GM19043 (cell line): Measurements from ENCODE around the gene TELO2.
A peak's percentile ranks its signal among the peaks of the same experiment; 100 is the strongest.
"Not testable (repeated sequence)": the region's sequence is repeated elsewhere in the genome, so short reads cannot be mapped to it uniquely, and the experiment has no call there.

Source experiments
- ATAC-seq: cut with Tn5 transposase; IDR thresholded peaks from one replicate; pipeline ENCODE4 v1.9.1; 2021; ENCODE audit warnings: low read depth; ENCODE audit not compliant: unreplicated experiment

Gene TELO2

GRCh38 chr16:1457489-1458245 is 35.5 kb upstream of the TELO2 start:
- ATAC-seq = no peak

DNA sequence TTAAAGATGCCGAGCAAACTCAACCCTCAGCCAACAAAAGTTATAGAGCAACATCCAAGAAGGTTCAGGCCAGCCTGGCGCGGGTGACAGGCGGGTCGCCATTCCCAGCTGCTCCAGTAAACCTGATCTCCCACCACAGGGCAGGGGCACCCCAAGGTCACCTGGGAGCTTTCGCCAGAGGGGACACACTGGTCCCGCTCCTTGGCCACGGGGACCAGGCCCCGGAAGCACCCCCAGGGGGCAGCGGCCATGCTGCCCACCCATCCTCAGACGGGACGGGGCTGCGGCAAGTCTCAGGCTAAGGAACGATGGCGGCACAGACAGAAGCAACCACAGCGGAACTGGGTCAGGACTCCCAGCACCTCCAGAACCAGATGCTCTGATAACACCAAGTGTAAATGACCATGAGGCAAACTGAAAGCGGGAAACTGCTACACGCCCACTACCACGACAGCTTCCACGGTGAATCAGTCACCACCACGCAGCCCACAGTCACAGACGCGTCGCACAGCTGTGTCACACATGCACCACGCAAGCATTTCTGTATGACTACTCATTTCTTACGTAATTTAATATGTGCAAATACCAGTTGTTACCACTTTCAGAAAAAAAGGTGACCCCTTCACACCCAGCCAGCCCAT is 34.7 kb upstream of the TELO2 start:
- no peak for ATAC-seq

GRCh38 chr16:1458977-1459341 is 34.2 kb upstream of the TELO2 start:
- ATAC-seq = no peak

GRCh38 chr16:1459967-1460366 is 33.2 kb upstream of the TELO2 start:
- ATAC-seq = no peak

- ATAC-seq = no peak
Measured at GRCh38 chr16:1460602-1461138, 32.5 kb upstream of the TELO2 start.

GRCh38 chr16:1461146-1461545 is 32.0 kb upstream of the TELO2 start:
- no peak for ATAC-seq

DNA sequence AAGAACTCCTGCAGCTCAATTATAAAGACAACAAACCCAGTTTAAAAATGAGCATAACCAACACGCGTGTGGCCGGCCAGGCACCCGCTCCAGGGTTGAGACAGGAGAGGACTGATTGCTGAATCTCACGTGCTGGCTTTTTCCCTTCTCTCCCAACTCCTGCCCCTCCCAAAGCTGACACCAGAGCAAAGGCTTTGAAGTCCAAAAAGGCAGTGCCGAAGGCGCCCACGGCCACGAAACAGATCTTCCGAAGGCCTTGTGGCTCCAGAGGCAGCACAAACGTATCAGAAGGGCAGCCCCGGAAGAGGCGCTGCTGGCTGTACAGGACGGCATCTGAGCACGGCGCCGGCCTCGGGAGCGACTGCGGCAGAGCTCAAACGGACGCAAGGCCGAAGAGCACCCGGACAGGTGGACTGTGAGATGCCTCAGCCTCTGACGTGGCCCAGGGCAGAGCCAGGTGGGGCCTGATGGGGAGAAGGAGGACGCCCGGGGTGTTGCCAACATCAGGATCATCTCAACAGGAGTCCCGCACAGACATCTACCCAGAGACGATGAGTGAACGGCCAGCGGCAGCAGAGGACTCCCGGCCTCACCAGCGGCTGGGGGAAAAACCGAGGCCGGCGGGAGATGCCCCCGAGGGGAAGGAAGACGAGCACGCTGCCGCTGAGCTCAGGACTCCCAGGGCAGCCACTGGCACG is 28.8 kb upstream of the TELO2 start:
- ATAC-seq = no peak

GRCh38 chr16:1464894-1465566 is 28.1 kb upstream of the TELO2 start:
- no peak for ATAC-seq

DNA sequence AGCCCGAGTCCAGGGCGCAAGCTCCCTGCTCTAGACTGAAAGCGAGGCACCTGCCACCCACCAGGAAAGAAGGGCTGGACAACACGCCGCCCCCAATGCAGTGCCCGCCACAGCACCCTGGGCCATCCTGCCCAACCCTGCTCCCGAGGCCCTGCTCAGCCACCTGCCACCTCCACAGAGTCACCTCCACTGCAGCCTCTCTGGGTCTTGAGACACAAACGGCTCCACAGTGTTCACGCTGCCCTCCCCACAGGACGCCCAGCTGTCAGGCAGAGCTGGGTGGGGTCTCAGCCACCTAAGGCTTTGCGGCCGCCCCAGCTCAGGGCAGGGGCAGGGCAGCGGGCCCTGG is 27.6 kb upstream of the TELO2 start:
- no peak for ATAC-seq

GRCh38 chr16:1466054-1466453 is 27.1 kb upstream of the TELO2 start:
- ATAC-seq = no peak

- ATAC-seq = no peak
Measured at GRCh38 chr16:1466968-1467521, 26.1 kb upstream of the TELO2 start.

- ATAC-seq = no peak
Measured at GRCh38 chr16:1468426-1468810, 24.7 kb upstream of the TELO2 start.

DNA sequence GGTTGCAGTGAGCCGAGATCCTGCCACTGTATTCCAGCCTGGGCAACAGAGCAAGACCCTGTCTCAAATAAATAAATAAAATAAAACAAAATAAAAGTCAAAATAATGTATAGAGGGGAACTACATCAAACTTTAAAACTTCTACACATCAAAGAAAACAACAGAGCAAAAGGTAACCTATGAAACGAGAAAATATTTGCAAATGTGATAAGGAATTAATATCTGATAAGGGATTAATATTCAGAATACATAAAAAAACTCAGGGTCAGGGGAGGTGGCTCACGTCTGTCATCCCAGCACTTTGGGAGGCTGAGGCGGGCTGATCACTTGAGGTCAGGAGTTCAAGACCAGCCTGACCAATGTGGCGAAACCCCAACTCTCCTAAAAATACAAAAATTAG is 24.0 kb upstream of the TELO2 start:
- ATAC-seq = not testable (repeated sequence)

DNA sequence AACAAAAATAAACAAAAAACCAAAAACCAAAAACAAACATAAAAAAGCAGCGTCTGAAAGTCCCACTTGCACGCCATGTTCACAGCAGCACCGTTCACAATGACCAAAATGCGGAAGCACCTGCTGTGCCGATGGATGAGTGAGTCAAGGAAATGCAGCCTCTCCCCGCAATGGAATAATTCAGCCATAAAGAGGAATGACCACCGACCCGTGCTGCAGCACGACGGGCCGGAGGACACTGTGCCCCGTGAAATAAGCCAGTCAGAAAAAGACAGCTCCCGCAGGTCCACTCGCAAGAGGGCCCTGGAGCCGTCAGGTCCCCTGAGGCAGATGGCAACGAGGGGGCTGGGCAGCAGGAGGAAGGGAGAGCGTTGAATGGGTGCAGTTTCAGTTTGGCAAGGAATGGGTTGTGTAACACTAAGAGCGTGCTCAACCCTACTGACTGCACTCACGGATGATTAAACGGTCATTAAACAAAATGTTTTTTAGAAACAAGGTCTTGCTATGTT is 23.4 kb upstream of the TELO2 start:
- no peak for ATAC-seq

- ATAC-seq = no peak
Measured at GRCh38 chr16:1470481-1471251, 22.5 kb upstream of the TELO2 start.

DNA sequence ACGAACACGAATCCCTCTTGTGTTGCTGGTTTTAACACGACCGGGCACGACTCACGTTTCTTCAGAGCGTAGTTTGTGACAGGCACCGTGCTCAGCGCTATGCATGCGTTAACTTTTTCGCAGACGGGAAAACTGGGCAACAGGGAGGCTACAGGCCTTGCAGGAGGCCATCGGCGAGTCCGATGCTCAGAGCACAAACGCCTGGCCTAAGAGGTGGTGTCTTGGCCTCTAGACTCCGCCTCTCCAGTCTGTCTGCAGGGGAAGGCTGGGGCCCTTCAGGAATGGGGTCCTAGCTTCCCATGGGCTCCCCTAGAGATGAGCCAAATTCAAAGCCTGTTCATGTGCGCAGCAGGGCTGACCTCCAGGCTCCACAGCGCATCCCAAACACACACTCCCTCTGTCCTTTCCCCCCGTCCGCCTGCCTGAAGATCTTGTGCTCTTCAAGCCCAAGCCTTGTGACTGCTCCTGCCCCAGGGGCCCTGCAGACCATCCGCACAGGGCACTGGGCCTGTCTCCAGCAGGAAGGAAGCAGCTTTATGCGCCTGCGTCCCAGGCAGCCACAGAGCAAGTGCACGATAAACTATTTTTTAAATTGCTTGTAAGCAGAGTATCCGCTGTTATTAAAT is 21.5 kb upstream of the TELO2 start:
- no peak for ATAC-seq

- ATAC-seq = no peak
Measured at GRCh38 chr16:1472974-1473373, 20.2 kb upstream of the TELO2 start.

- ATAC-seq = peak; percentile 9
Measured at GRCh38 chr16:1474082-1474795, 18.9 kb upstream of the TELO2 start.
